Measurements from ENCODE around the gene LMX1A. TPM values are rescaled to one million over a fixed set of nuclear protein-coding genes. Genes with fewer than 3 reads are reported as not detected.

LMX1A gene
- total RNA-seq, 1 experiment from 2014 or later = not detected

DNA sequence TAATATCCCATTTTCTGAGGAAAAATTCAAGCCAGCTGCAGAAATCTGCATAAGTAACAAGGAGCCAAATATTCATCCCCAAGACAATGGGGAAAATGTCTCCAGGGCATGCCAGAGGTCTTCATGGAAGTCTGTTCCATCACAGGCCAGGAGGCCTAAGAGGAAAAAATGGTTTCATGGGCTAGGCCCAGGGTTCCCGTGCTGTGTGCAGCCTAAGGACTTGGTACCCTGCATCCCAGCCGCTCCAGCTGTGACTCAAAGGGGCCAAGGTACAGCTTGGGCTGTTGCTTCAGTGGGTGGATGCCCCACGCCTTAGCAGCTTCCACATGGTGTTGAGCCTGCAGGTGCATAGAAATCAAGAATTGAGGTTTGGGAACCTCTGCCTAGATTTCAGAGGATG lies 173.5 kb downstream of the LMX1A start:
- Mint-ChIP-seq H3K9me3 (peaks cover 34% of the 10 kb centered on the region), H3K4me1 (no peaks in the 10 kb centered on the region), H3K4me3 (no peak overlapping the region), H3K36me3 (peaks cover 24% of the 10 kb centered on the region), H3K27me3 (ENCODE audit: low read depth) (peaks cover 8% of the 10 kb centered on the region), H3K27ac (no peak overlapping the region)
- DNase-seq (ENCODE audit: low spot score) (no peak), ATAC-seq (no peak)
- POLR2A ChIA-PET = no interaction called here
- TF ChIP-seq ZNF263 (CRISPR knock-in tag; IDR thresholded peaks at IDR 0.05; ENCODE audit: low read depth) (no peak), ARID4B (CRISPR knock-in tag; IDR thresholded peaks at IDR 0.05; ENCODE audit: borderline replicate concordance) (no peak), PRRX2 (CRISPR knock-in tag; IDR thresholded peaks at IDR 0.05) (no peak), ZBTB21 (CRISPR knock-in tag; IDR thresholded peaks at IDR 0.05; ENCODE audit: borderline replicate concordance) (no peak), RORB (CRISPR knock-in tag; IDR thresholded peaks at IDR 0.05) (no peak), JUN (CRISPR knock-in tag; IDR thresholded peaks at IDR 0.05) (no peak), USF2 (CRISPR knock-in tag; IDR thresholded peaks at IDR 0.05) (no peak), TCF7 (CRISPR knock-in tag; IDR thresholded peaks at IDR 0.05; ENCODE audit: low read depth) (no peak), RELA (CRISPR knock-in tag; IDR thresholded peaks at IDR 0.05; ENCODE audit: borderline replicate concordance) (no peak)
- TF ChIP-seq, protein P1, sequence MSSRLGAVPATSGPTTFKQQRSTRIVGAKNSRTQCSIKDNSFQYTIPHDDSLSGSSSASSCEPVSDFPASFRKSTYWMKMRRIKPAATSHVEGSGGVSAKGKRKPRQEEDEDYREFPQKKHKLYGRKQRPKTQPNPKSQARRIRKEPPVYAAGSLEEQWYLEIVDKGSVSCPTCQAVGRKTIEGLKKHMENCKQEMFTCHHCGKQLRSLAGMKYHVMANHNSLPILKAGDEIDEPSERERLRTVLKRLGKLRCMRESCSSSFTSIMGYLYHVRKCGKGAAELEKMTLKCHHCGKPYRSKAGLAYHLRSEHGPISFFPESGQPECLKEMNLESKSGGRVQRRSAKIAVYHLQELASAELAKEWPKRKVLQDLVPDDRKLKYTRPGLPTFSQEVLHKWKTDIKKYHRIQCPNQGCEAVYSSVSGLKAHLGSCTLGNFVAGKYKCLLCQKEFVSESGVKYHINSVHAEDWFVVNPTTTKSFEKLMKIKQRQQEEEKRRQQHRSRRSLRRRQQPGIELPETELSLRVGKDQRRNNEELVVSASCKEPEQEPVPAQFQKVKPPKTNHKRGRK (CRISPR knock-in tag; IDR thresholded peaks at IDR 0.05; ENCODE audit: borderline replicate concordance) = no peak
- CTCF ChIA-PET = no interaction called here

- POLR2A ChIA-PET = no interaction called here
- peaks cover 20% of the 10 kb centered on the region for H3K36me3 Mint-ChIP-seq
- DNase-seq (ENCODE audit: low spot score) (no peak), ATAC-seq (no peak)
- no peak overlapping the region for H3K27ac Mint-ChIP-seq
- peaks cover 8% of the 10 kb centered on the region for H3K27me3 Mint-ChIP-seq (ENCODE audit: low read depth)
- H3K4me1 Mint-ChIP-seq = peaks cover 3% of the 10 kb centered on the region
- TF ChIP-seq ESRRA (CRISPR knock-in tag; IDR thresholded peaks at IDR 0.05; ENCODE audit: borderline replicate concordance) (no peak), ZNF121 (CRISPR knock-in tag; IDR thresholded peaks at IDR 0.05) (no peak), ZNF263 (CRISPR knock-in tag; IDR thresholded peaks at IDR 0.05; ENCODE audit: low read depth) (no peak), MXD4 (CRISPR knock-in tag; IDR thresholded peaks at IDR 0.05; ENCODE audit: borderline replicate concordance) (no peak), SMAD4 (CRISPR knock-in tag; IDR thresholded peaks at IDR 0.05) (no peak), IRF1 (CRISPR knock-in tag; IDR thresholded peaks at IDR 0.05) (no peak)
- H3K4me3 Mint-ChIP-seq = no peak overlapping the region
- CTCF ChIA-PET = no interaction called here
- H3K9me3 Mint-ChIP-seq = peaks cover 28% of the 10 kb centered on the region
These were observed 177.2 kb downstream of the LMX1A start for GRCh38 chr1:165179306-165179705.

- Mint-ChIP-seq H3K4me1 (peaks cover 14% of the 10 kb centered on the region), H3K36me3 (no peaks in the 10 kb centered on the region), H3K27me3 (ENCODE audit: low read depth) (peaks cover 2% of the 10 kb centered on the region), H3K4me3 (no peak overlapping the region), H3K9me3 (no peaks in the 10 kb centered on the region), H3K27ac (no peak overlapping the region)
- POLR2A ChIA-PET = no interaction called here
- ATAC-seq (no peak), DNase-seq (ENCODE audit: low spot score) (peak; percentile 10)
- CTCF ChIA-PET = no interaction called here
- TF ChIP-seq HMGXB4 (CRISPR knock-in tag; IDR thresholded peaks at IDR 0.05) = no peak
- TF ChIP-seq, protein P2, sequence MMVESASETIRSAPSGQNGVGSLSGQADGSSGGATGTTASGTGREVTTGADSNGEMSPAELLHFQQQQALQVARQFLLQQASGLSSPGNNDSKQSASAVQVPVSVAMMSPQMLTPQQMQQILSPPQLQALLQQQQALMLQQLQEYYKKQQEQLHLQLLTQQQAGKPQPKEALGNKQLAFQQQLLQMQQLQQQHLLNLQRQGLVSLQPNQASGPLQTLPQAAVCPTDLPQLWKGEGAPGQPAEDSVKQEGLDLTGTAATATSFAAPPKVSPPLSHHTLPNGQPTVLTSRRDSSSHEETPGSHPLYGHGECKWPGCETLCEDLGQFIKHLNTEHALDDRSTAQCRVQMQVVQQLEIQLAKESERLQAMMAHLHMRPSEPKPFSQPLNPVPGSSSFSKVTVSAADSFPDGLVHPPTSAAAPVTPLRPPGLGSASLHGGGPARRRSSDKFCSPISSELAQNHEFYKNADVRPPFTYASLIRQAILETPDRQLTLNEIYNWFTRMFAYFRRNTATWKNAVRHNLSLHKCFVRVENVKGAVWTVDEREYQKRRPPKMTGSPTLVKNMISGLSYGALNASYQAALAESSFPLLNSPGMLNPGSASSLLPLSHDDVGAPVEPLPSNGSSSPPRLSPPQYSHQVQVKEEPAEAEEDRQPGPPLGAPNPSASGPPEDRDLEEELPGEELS (CRISPR knock-in tag; IDR thresholded peaks at IDR 0.05) = no peak
- TF ChIP-seq IRF1 (CRISPR knock-in tag; IDR thresholded peaks at IDR 0.05) = no peak
- no peak for TF ChIP-seq NFYB (CRISPR knock-in tag; conservative IDR thresholded peaks at IDR 0.05; ENCODE audit: low read depth)
- TF ChIP-seq CREM (CRISPR knock-in tag; IDR thresholded peaks at IDR 0.05) = no peak
These were observed 182.0 kb downstream of the LMX1A start for GRCh38 chr1:165174491-165174890.

All from WTC11 (cell line).